ENCODE results near the gene GON7.

- no peak for TF ChIP-seq CREB1 (IDR thresholded peaks at IDR 0.05; ENCODE audit: low read depth)
- TF ChIP-seq EP300 (IDR thresholded peaks at IDR 0.05; ENCODE audit: borderline replicate concordance), result no peak
Observed at GRCh38 chr14:93231129-93231979, 24.5 kb upstream of the GON7 start.

All from Ishikawa (cell line).